GM21529 (cell line): ENCODE data around the gene RBMY1J.
"Not testable (repeated sequence)": the region's sequence is repeated elsewhere in the genome, so short reads cannot be mapped to it uniquely, and the experiment has no call there.

Experiments
- ATAC-seq: cut with Tn5 transposase; IDR thresholded peaks from one replicate; pipeline ENCODE4 v1.9.1; 2021; ENCODE audit not compliant: unreplicated experiment

Gene RBMY1J

GRCh38 chrY:22403110-22403509 is at the start of gene RBMY1J:
TSS of gene RBMY1J (plus strand) at chrY:22403410. CDS start at chrY:22405448, 2,038 bp downstream.
- not testable (repeated sequence) for ATAC-seq

GRCh38 chrY:22367416-22367815 is 35.8 kb upstream of the RBMY1J start:
- no peak for ATAC-seq

GRCh38 chrY:22370623-22371022 is 32.6 kb upstream of the RBMY1J start:
- no peak for ATAC-seq

GRCh38 chrY:22373494-22373893 is 29.7 kb upstream of the RBMY1J start:
- ATAC-seq, result no peak

- ATAC-seq, result not testable (repeated sequence)
These were observed 41.6 kb downstream of the RBMY1J start for GRCh38 chrY:22444718-22445396.

- not testable (repeated sequence) for ATAC-seq
These were observed 52.3 kb downstream of the RBMY1J start for GRCh38 chrY:22455522-22455921.

GRCh38 chrY:22461962-22462361 is 58.8 kb downstream of the RBMY1J start:
- ATAC-seq, result not testable (repeated sequence)
